GM10248 (cell line): ENCODE results near the gene LCE2A.

Experiments
- CTCF ChIA-PET: fragments of 300-600 bp; sonication (Branson Sonifier 250); formaldehyde crosslinking; extraction: SDS; loops from one replicate; lab custom pipeline; 2021; ENCODE audit warnings: antibody characterized with exemption; lab: Yijun Ruan, JAX
- POLR2A ChIA-PET: fragments of 350-650 bp; sonication (Branson Sonifier 250); formaldehyde crosslinking; extraction: SDS; loops from one replicate; lab custom pipeline; 2020; ENCODE audit warnings: antibody characterized with exemption; lab: Yijun Ruan, JAX
- DNase-seq: peaks from one replicate; pipeline ENCODE4 v3.0.0; 2012; ENCODE audit errors: extremely low spot score
- TF ChIP-seq, protein P1 (sequence below): IDR thresholded peaks from 2 replicates; pipeline ENCODE4 v1.5.1; 2012; ENCODE audit warnings: mild to moderate bottlenecking, low read depth; ENCODE audit errors: extremely low read depth, missing control alignments, control extremely low read depth

LCE2A gene

GRCh38 chr1:152707860-152708259, 9.7 kb downstream of the LCE2A start, which contains the start of gene LCE4A:
Gene LCE4A, plus strand, starts transcription at chr1:152708160. Its CDS starts 916 bp downstream, at chr1:152709076.
- ChIA-PET POLR2A (no interaction called here), CTCF (no interaction called here)
- TF ChIP-seq, protein P1, sequence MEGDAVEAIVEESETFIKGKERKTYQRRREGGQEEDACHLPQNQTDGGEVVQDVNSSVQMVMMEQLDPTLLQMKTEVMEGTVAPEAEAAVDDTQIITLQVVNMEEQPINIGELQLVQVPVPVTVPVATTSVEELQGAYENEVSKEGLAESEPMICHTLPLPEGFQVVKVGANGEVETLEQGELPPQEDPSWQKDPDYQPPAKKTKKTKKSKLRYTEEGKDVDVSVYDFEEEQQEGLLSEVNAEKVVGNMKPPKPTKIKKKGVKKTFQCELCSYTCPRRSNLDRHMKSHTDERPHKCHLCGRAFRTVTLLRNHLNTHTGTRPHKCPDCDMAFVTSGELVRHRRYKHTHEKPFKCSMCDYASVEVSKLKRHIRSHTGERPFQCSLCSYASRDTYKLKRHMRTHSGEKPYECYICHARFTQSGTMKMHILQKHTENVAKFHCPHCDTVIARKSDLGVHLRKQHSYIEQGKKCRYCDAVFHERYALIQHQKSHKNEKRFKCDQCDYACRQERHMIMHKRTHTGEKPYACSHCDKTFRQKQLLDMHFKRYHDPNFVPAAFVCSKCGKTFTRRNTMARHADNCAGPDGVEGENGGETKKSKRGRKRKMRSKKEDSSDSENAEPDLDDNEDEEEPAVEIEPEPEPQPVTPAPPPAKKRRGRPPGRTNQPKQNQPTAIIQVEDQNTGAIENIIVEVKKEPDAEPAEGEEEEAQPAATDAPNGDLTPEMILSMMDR = no peak
- DNase-seq = no peak

DNA sequence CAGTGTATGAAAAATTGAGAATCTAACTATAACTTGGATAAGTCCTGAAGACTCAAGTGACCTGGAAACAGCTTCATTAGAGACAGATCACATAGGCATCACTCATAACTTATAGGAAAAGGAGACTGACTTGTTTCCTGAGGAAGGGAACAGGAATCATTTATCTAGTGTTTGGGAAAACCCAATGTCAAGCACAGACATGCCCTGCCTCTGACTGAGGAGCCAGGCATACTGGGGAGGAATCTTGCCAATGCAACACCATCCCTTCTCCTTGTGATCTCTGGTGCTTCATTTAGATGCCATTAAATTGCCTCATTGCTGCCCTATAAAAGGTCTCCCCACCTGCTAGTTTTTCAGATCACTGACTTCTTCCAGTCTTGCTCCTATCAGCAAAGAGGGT, 20.1 kb downstream of the LCE2A start:
- TF ChIP-seq, protein P1 = no peak
- no peak for DNase-seq
- POLR2A ChIA-PET = no interaction called here
- CTCF ChIA-PET = interaction anchor here (1.7 kb wide), 1 partner anchor 13 kb away, joined by 4 read pairs; no protein-coding TSS in a partner anchor

DNA sequence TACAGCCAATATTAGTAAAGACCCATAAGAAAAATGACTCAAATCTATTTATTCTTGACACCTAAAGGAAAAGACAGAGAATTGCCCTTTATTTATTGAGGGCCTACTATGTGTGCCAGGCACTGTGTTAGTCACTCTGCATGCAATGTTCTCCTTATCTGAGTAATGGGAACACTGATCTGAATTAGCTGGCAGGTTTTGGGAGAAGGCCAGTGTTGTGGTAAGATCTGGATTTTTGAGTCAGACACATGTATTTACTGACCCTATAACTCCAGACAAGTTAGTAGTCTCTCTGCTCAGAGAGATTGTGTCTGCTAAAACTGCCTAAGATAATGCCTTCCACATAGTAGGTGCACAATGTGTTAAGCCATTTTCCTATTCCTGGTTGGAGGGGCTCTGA, 27.1 kb downstream of the LCE2A start:
- TF ChIP-seq, protein P1 = no peak
- ChIA-PET POLR2A (no interaction called here), CTCF (no interaction called here)
- DNase-seq = no peak

DNA sequence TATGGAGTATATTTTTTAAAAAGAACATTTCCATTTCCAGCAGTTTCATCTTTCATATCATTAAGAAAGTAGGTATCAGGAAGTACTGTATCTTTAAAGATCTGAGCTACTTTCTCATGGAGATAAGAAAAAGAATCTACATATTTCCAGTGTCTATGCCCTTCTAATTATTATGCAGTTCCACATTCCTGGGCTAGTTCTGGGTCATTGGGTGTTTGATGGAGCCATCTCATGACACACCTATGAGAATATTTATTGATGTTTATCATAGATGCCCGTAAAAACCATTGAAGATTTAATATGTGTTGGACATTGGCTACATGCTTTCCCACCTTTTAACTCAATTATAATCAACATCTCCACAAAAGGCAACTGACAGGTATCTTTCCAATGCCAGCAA, 30.8 kb downstream of the LCE2A start:
- ChIA-PET POLR2A (no interaction called here), CTCF (interaction anchor here (1.3 to 1.4 kb wide), 2 partner anchors 9 to 16 kb away, joined by 3 read pairs; no protein-coding TSS in a partner anchor)
- DNase-seq = no peak
- TF ChIP-seq, protein P1 = no peak

GRCh38 chr1:152735648-152736047, 37.5 kb downstream of the LCE2A start:
- POLR2A ChIA-PET = no interaction called here
- CTCF ChIA-PET = no interaction called here
- no peak for DNase-seq
- TF ChIP-seq, protein P1 = peak; percentile 11

DNA sequence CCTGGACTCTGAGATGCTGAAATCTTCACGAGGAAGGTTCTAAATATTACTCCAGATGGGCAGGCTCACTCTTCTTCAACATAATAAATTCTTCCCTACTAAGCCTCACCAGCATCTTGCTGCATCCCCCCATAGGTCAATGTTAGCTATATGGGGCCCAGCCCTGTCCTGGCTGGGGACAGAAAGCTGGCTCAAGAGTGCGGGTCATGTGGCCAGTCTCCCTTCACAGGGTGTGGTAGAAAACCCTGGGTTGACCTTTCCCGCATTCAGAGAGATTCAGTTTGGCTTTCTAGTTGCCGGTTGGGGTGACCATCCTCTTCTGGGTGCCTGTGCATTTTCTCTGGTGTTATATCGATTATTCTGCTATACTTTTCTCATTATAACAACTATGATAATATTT, 39.9 kb downstream of the LCE2A start:
- CTCF ChIA-PET = no interaction called here

More for the DNA sequence above, 39.9 kb downstream of the LCE2A start:
- POLR2A ChIA-PET = no interaction called here
- TF ChIP-seq, protein P1 = no peak
- DNase-seq = no peak
